D721Med (cell line): Measurements from ENCODE around the gene EFNA5.
"Not testable (repeated sequence)": the region's sequence is repeated elsewhere in the genome, so short reads cannot be mapped to it uniquely, and the experiment has no call there.

Experiments
- DNase-seq: peaks from one replicate; pipeline ENCODE4 v3.0.0; 2011; ENCODE audit warnings: low spot score; ENCODE audit not compliant: insufficient read length
- FAIRE-seq: peaks from 2 replicates; lab custom pipeline; 2011; peaks lifted over from hg19 to GRCh38; lab: Jason Lieb, UNC
- TF ChIP-seq, protein P1 (sequence below): IDR thresholded peaks from 2 replicates; pipeline ENCODE4 v1.5.1; 2012; ENCODE audit warnings: mild to moderate bottlenecking, control low read depth; ENCODE audit not compliant: insufficient read depth; ENCODE audit errors: missing control alignments

Gene EFNA5

DNA sequence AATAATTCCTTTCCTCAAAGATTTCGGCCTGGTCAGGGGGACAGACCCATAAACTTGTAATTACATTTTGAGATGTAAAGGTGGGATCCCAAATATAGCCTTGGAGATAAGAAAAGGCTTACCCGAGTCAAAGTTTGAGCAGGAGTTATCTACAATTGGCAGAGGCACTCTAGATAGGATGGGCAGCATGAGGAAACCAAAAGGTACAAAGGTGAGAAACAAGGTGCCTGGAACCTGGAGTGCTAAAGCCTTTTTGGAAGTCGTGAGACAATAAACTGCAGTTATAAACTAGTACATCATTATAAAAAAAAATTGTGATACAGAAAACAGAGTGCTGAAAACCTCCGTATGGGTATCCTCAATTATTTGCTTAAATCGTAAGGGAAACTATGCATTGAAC, 212.4 kb downstream of the EFNA5 start:
- FAIRE-seq: no peak
- TF ChIP-seq, protein P1, sequence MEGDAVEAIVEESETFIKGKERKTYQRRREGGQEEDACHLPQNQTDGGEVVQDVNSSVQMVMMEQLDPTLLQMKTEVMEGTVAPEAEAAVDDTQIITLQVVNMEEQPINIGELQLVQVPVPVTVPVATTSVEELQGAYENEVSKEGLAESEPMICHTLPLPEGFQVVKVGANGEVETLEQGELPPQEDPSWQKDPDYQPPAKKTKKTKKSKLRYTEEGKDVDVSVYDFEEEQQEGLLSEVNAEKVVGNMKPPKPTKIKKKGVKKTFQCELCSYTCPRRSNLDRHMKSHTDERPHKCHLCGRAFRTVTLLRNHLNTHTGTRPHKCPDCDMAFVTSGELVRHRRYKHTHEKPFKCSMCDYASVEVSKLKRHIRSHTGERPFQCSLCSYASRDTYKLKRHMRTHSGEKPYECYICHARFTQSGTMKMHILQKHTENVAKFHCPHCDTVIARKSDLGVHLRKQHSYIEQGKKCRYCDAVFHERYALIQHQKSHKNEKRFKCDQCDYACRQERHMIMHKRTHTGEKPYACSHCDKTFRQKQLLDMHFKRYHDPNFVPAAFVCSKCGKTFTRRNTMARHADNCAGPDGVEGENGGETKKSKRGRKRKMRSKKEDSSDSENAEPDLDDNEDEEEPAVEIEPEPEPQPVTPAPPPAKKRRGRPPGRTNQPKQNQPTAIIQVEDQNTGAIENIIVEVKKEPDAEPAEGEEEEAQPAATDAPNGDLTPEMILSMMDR: no peak

DNA sequence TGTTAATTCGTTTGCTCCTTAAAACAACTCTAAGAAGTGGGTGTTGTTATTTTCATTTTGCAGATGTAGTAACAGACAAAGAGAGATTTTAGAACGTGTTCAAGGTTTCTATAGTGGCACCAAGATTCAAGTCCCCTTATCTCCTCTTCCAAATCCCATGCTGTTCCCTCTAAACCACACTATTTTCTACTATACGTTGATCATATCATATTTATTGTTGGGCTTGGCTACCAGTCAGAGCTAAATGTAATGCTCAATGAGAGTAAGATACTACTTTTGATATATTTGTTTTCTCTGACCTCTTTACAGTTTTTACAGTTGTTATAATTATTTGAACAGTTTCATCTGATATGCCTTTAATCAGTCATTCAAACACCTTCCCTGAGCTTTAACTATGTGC, 212.9 kb downstream of the EFNA5 start:
- TF ChIP-seq, protein P1: no peak
- FAIRE-seq (no peak), DNase-seq (no peak)

More for the DNA sequence above, 212.4 kb downstream of the EFNA5 start:
- no peak for DNase-seq

DNA sequence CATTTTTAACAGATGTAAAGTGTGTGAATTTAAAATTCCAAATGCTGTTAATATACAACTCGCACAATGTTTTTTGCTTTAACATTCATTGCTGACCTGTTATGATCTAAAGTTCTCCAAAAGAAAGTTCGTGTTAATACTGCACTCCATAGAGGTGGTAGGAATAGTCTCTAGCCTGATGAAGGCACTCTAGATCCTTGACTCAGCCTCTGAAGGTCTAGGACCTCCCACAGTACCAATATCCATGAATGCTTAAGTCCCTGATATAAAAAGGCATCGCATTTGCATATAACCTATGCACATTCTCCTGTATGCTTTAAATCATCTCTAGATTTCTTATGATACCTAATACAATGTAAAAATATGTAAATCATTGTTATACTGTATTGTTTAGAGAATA, 213.6 kb downstream of the EFNA5 start:
- DNase-seq (no peak), FAIRE-seq (no peak)
- TF ChIP-seq, protein P1: no peak

DNA sequence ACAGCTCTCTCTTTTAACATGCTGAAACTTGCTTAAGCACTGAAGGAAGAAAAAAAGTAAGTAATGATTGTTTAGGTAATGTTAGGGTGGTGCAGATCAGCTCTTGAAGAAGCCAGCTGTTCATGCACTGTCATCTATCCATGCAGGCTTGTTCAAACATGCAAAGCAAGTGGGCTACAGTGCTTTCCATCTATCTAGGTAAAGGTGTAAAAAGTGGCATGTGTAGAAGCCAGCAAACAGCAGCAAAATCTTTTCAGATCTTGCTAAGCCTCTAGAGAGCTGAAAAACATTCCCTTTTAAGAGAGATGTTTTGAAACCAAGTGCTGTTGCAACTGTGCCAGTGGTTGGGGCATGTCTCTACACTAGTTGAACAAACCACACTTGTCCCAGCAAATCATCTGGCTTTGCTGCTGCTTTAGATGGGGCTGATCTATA, 214.4 kb downstream of the EFNA5 start:
- no peak for FAIRE-seq
- TF ChIP-seq, protein P1: no peak
- no peak for DNase-seq

DNA sequence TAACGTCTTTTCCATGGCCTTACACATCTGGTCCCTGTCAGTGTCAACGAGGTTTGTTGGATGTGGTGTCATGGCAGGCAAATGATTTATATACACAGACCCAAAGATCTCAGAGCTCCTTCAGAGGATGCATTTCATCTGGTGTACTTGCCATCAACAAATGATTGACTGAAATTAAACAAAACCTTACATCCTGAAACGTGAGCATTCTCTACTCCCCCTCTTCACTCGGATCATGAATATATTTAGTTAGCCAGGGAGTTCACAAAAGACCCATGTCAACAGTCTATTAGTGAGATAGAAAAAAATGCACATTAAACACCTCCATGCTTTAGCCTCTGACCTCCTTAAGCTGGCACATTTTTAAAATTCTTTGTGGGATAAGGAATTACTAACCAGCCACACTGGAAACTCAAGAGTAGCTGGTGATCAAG, 215.6 kb downstream of the EFNA5 start:
- FAIRE-seq: no peak
- DNase-seq: no peak
- TF ChIP-seq, protein P1: no peak

DNA sequence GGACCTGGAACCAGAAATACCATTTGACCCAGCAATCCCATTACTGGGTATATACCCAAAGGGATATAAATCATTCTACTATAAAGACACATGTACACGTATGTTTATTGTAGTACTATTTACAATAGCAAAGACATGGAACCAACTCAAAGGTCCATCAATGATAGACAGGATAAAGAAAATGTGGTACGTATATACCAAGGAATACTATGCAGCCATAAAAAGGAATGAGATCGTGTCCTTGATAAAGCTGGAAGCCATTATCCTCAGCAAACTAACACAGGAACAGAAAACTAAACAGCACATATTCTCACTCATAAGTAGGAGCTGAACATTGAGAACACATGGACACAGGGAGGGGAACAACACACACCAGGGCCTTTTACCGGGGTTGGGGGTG, 218.9 kb downstream of the EFNA5 start:
- DNase-seq, FAIRE-seq: not testable (repeated sequence)

DNA sequence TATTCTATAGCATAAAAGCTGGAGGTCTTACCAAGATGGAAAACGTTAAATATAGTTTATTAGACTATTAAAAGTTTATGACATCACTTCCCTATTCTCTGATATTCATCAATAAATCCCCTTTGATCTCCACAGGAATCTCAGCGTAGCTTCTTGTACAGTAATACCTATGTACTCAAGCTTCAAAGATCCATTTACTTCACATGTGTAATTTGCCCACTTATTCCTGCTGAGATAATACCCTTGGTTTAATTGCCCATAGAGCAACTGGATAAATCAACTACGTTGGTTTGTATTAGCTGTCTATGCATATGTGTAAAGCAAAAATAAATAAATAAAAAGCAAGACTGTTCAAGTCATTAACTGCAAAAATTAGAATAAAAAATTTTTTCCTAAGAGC, 219.7 kb downstream of the EFNA5 start:
- DNase-seq: no peak
- no peak for FAIRE-seq
- TF ChIP-seq, protein P1: no peak

DNA sequence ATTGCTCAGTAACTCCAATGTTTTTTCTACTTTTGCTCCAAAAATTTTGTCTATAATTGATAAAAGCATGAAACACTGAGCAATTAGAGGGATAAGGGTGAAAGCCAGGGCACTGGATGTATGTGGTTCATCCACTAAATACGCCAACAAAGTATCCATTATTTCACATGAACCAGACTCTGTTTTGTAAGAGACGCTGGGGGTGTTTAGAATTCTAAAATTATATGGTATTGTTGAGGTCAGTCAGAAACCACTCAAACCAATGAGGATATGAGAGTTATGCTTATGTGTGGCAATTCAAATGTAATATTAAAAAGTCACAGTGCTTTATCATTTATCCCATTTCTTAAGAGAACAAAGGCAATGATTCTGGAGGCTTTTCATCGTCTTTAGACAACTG, 220.2 kb downstream of the EFNA5 start:
- TF ChIP-seq, protein P1: no peak
- FAIRE-seq (no peak), DNase-seq (no peak)
